Measurements from ENCODE around the gene PRG2.

DNA sequence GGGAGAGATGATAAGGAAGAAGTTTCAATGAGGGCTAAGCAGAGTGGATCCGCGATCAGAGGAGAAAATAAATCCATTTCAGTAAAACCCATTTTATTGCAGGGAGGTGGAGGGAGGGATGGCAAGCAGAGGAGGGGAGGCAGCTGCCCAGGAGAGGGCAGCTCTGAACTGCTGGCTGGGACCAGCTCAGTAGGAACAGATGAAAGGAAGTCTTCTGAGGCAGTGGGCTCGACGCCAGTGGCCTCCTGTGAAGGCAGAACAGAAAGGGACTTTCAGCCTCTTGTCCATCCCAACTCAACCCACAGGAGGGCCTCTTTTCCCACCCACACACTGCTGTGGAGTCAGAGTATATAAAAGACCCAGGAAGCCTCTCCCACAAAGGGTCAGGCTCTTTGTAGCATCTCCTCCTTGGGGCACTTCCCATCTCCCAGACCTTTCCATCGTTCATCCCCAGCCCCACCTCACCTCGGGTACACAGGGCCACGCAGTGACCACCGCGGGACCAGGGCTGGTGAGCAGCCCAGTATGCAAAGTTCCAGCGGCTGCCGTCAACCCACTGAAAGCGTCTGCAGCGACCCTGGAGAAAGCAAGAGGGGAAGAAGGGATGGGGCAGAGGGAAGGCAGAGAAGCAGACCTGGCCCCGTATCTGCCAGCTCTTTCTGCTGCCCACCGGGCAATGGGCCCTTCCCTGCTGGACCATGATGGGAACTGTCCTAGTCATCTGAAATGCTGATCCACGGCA, 3.0 kb downstream of the PRG2 start:
- TF ChIP-seq, protein P1, sequence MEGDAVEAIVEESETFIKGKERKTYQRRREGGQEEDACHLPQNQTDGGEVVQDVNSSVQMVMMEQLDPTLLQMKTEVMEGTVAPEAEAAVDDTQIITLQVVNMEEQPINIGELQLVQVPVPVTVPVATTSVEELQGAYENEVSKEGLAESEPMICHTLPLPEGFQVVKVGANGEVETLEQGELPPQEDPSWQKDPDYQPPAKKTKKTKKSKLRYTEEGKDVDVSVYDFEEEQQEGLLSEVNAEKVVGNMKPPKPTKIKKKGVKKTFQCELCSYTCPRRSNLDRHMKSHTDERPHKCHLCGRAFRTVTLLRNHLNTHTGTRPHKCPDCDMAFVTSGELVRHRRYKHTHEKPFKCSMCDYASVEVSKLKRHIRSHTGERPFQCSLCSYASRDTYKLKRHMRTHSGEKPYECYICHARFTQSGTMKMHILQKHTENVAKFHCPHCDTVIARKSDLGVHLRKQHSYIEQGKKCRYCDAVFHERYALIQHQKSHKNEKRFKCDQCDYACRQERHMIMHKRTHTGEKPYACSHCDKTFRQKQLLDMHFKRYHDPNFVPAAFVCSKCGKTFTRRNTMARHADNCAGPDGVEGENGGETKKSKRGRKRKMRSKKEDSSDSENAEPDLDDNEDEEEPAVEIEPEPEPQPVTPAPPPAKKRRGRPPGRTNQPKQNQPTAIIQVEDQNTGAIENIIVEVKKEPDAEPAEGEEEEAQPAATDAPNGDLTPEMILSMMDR (IDR thresholded peaks at IDR 0.05), result no peak
- no peak for TF ChIP-seq ZFX (IDR thresholded peaks at IDR 0.05; ENCODE audit: borderline replicate concordance)

Measured in 22Rv1 (cell line).